Stimulated activated CD8-positive, alpha-beta memory T cell treated with anti-CD3 and anti-CD28 coated beads, Interleukin-4, amount 100 ng/mL, for 24 hours (primary cell): Measurements from ENCODE around the gene CCDC87.
"Not testable (repeated sequence)": the region's sequence is repeated elsewhere in the genome, so short reads cannot be mapped to it uniquely, and the experiment has no call there.

Experiments used
- DNase-seq: peaks from one replicate; pipeline ENCODE4 v3.0.0-alpha.2; 2020; ENCODE audit warnings: low read depth

The CCDC87 gene

GRCh38 chr11:66592457-66593302 lies at the start of gene CCDC87, which contains the start of gene CCS:
Gene CCDC87, minus strand, starts transcription at chr11:66593063. Its CDS starts 48 bp downstream, at chr11:66593015.
Gene CCS, plus strand, starts transcription at chr11:66593185. Its CDS starts 77 bp downstream, at chr11:66593262.
- DNase-seq: peak; percentile 99

DNA sequence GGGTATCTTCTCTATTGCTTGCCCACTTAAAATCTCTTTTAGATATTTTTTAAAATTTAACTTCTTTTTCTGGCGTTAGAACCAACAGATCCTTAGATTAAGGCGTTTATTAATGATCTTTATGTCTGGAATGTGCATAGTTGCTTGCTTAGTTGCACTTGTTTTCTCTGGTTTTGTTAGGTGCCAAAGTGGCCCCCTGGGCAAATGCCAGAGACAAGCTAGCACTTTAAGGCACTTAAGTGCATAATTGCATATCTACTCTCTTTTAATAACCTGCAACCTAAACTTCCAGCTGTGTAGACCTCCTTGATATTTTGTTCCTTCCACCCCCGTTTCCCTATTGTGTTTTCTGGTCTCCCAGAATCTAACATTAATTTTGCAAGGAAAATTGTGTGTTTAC lies 49.0 kb upstream of the CCDC87 start:
- no peak for DNase-seq

GRCh38 chr11:66639814-66640340 lies 47.0 kb upstream of the CCDC87 start:
- DNase-seq: not testable (repeated sequence)

GRCh38 chr11:66639066-66639813 lies 46.4 kb upstream of the CCDC87 start:
- DNase-seq: peak; percentile 9

DNA sequence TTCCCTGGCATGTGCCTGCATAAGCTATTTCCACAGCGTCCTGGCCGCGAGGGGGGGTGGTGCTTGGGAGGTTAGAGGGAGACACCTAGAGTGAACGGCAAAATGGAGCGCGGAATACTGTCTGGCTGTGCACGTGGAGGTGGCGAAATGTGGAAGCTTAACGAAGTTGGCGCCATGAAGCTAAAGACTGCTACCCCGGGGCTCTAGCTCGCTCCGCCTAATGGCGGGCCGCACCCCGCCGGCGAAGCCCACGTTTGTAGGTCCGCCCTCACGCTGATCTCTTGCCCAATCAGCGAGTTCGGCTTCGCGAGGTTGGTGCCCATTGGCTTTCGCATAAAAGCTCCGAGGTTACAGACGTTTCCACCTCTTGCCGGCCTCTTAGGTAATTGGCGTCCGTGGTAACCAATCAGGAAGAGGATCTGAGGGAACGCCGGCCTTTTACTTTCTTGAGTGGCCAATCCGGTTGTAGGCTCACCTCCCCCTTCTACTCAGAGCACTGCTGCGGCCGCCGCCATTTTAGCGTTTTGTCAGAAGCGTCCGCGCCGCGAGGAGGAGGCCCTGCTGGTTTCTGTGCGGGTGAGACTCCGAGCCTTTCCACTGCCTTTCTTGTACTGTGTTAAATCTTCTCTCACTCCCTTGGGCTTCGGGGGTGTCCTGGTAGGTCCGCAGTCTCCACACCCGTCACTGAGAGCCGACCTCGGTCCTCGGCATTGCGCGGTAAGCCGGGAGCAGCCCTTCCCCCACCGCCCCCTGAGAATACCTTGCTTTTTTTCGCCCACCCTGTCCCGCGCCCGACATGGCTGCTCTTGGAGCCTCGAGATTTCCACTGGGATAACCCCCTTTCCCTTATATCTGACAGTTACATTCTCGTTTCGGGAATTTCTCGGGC lies 45.6 kb upstream of the CCDC87 start, which contains the start of gene RBM4:
TSS of gene RBM4 (plus strand) at position 527 of the 889 bp plus-strand sequence. CDS start 1,009 bp downstream, outside the sequence.
- peak; percentile 87 for DNase-seq

GRCh38 chr11:66637557-66638176 lies 44.8 kb upstream of the CCDC87 start:
- DNase-seq: no peak

GRCh38 chr11:66636411-66636810 lies 43.5 kb upstream of the CCDC87 start:
- no peak for DNase-seq

DNA sequence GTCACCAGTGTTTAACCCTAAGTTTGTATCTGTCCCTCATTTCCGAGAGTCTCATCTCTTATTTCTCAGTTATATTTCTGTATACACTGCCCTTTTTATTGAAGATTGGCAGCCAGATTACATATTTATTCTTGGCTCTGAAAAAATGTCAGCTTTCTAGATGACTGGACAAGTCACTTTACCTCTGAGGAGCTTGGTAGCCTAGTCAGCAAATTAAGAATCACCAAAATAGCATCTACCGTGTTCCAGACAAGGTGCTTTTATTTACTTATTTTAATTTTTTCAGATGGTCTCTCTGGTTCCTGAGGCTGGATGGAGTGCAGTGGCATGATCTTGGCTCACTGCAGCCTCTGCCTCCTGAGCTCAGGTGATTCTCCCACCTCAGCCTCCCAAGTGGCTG lies 40.1 kb upstream of the CCDC87 start:
- DNase-seq: no peak

DNA sequence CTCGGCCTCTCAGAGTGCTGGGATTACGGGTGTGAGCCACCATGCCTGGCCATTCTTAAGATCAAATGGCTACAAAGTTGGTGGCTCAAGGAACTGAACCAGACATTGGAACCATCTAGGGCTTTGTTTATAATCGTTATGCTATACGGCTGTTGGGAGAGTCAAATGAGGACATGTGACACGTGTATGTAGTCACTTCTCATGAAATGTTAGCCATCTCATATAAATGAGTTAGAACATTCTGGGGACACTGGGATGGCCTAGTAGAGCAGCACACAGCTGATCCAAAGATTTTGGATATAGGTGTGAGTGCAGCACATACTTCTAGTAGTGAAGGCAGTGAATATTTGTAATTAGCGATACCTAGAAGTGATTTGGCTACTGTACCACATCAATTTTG lies 39.0 kb upstream of the CCDC87 start:
- DNase-seq: no peak

- no peak for DNase-seq
Observed at GRCh38 chr11:66629356-66629755, 36.5 kb upstream of the CCDC87 start.

GRCh38 chr11:66628061-66628603 lies 35.3 kb upstream of the CCDC87 start:
- no peak for DNase-seq

DNA sequence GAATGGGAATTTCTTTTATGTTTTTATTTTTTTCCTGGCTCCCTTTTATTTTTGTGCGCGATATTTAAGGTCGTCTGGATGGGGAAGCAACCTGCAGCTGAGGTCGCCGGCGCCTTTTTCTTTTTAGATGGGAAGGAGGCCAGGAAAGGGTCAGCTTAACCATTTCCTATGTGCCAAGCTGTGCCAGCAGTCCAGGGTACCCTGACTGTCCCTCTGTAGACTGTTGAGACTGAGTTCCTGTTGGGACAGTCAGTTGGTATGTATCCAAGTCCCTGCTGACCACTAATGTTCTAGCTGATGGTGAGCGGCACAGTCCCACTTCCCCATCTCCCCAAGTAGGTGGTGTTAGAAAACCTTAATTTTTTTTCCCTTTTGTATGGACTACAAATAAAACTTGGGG lies 34.1 kb upstream of the CCDC87 start:
- DNase-seq: no peak

DNA sequence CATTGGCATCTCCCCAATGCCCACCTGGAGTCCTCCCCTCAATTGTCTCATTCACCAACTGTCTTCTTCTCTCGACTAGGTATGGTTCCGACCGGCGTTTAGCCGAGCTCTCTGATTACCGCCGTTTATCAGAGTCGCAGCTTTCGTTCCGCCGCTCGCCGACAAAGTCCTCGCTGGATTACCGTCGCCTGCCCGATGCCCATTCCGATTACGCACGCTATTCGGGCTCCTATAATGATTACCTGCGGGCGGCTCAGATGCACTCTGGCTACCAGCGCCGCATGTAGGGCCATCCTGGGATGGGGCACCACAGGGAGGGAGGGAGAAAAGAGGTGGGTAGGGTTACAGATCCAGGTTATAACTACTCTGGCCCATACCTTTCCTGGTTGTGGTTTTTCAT lies 33.5 kb upstream of the CCDC87 start:
- DNase-seq: no peak

GRCh38 chr11:66625752-66626149 lies 32.9 kb upstream of the CCDC87 start:
- DNase-seq: no peak

- DNase-seq: no peak
Observed at GRCh38 chr11:66625041-66625751, 32.3 kb upstream of the CCDC87 start.

- no peak for DNase-seq
Observed at GRCh38 chr11:66624450-66624849, 31.6 kb upstream of the CCDC87 start.

DNA sequence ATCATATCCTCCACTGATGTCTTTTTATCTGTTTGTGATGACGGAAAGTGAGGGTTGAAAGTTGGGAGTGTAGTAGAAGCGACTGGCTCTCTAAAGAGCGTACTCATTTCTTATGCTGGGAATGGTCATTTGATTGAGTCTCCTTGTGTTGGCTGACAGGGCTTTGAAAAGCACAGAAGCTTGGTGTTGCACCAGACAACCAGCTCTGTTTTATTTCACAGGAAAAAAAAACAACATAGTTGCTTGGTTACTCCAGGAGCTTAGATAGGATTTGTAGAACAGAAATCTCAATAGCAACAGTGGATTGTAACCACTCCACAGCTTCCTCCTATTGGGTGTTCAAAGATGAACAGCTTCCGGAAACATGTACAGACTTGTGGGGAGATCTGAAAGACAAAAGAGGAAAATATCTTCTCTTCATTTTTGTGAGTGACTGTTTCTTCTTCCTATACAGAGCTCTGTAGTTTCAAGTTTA lies 26.3 kb upstream of the CCDC87 start:
- no peak for DNase-seq

- peak; percentile 4 for DNase-seq
Observed at GRCh38 chr11:66617155-66617834, 24.4 kb upstream of the CCDC87 start.

DNA sequence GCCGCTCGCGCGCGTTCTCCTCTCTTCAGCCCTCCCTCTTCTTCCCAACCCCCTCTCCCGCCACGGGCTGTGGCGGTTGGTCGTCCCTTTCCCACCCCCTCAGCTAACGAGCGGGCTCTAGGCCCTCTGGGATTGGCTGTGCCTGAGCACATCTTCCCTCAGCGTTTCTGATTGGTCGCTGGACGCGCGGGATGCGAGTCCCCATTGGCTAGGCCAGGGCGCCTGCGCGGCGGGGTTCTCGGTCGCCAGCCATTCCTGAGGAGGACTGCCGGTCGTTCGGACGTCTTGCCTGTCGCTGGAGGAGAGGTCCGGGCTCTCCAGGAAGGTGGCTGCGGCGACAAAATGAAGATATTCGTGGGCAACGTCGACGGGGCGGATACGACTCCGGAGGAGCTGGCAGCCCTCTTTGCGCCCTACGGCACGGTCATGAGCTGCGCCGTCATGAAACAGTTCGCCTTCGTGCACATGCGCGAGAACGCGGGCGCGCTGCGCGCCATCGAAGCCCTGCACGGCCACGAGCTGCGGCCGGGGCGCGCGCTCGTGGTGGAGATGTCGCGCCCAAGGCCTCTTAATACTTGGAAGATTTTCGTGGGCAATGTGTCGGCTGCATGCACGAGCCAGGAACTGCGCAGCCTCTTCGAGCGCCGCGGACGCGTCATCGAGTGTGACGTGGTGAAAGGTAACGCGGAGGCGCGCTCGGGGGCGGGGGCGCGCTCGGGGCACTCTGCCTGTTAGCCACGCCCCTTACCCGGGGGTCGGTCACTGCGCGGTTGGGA lies 23.7 kb upstream of the CCDC87 start, which contains the start of gene RBM14:
TSS of gene RBM14 (plus strand) at position 252 of the 776 bp plus-strand sequence. CDS start at position 343, 91 bp downstream.
- peak; percentile 97 for DNase-seq
